GF-D8 (cell line): ENCODE data around the gene PDCD4.

Experiments used
- DNase-seq: peaks from one replicate; lab custom pipeline; 2025; lab: John Stamatoyannopoulos, UW

The PDCD4 gene

GRCh38 chr10:110842326-110842904 is 29.3 kb upstream of the PDCD4 start:
- no peak for DNase-seq

GRCh38 chr10:110843031-110843430 is 28.7 kb upstream of the PDCD4 start:
- DNase-seq: peak; percentile 48

- DNase-seq: no peak
Observed at GRCh38 chr10:110843796-110844616, 27.7 kb upstream of the PDCD4 start.

- DNase-seq: no peak
Observed at GRCh38 chr10:110844617-110844881, 27.2 kb upstream of the PDCD4 start.

- no peak for DNase-seq
Observed at GRCh38 chr10:110845192-110845755, 26.5 kb upstream of the PDCD4 start.

GRCh38 chr10:110845756-110846620 is 25.7 kb upstream of the PDCD4 start:
- DNase-seq: no peak

- DNase-seq: no peak
Observed at GRCh38 chr10:110847374-110847773, 24.4 kb upstream of the PDCD4 start.

GRCh38 chr10:110848106-110848505 is 23.6 kb upstream of the PDCD4 start:
- DNase-seq: no peak

GRCh38 chr10:110850099-110850498 is 21.6 kb upstream of the PDCD4 start:
- DNase-seq: no peak

- DNase-seq: peak; percentile 67
Observed at GRCh38 chr10:110851020-110851612, 20.6 kb upstream of the PDCD4 start.

GRCh38 chr10:110852255-110852896 is 19.4 kb upstream of the PDCD4 start:
- no peak for DNase-seq

- no peak for DNase-seq
Observed at GRCh38 chr10:110852947-110853346, 18.8 kb upstream of the PDCD4 start.

GRCh38 chr10:110853921-110854605 is 17.7 kb upstream of the PDCD4 start:
- DNase-seq: peak; percentile 39

- DNase-seq: peak; percentile 93
Observed at GRCh38 chr10:110857265-110858171, 14.2 kb upstream of the PDCD4 start.

- DNase-seq: peak; percentile 66
Observed at GRCh38 chr10:110858297-110858934, 13.3 kb upstream of the PDCD4 start.

GRCh38 chr10:110859206-110859972 is 12.3 kb upstream of the PDCD4 start:
- DNase-seq: no peak

GRCh38 chr10:110859973-110860376 is 11.8 kb upstream of the PDCD4 start:
- DNase-seq: peak; percentile 98

GRCh38 chr10:110860576-110861241 is 11.0 kb upstream of the PDCD4 start:
- DNase-seq: no peak
